Upper lobe of left lung (tissue), 4 donors: ENCODE results near the gene TCF7L2.

Experiments
- EP300 ChIP-seq, 4 donors: sonication (generic); formaldehyde crosslinking; IDR thresholded peaks; one replicate each; pipeline ENCODE4 v1.5.1; 2017; ENCODE audit warnings: antibody characterized with exemption in 4 of 4, control low read depth in 2 of 4
- TF ChIP-seq, protein P1 (sequence below), 6 experiments: fragments of 450-650 bp in 4 of 6; fragments of 200-600 bp in 2 of 6; sonication (generic) in 2 of 6; IDR thresholded peaks; one replicate each; pipeline ENCODE4 v1.5.1; 2016 to 2019; ENCODE audit warnings: antibody characterized with exemption in 6 of 6

DNA sequence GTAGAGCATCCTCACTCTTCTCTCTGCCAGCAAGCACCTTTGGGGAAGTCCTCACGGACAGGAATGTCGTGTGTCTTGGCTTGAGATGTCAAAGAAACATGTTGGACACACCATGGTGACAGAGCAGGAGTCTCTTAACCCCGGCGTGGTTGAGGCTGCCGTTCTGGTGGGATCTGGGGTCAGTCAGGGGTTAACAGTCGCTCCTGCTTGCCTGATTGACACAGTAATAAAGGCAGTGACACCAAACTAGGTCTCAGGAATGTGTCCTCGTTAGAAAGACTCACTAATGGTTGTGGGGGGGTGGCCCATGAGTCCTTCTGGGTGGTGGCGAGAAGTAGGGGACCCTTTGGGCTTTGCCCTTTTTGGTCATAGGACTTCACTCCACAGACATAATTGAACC, 69.0 kb downstream of the TCF7L2 start:
- no peak for TF ChIP-seq EP300 (IDR thresholded peaks at IDR 0.05)
- TF ChIP-seq, protein P1, sequence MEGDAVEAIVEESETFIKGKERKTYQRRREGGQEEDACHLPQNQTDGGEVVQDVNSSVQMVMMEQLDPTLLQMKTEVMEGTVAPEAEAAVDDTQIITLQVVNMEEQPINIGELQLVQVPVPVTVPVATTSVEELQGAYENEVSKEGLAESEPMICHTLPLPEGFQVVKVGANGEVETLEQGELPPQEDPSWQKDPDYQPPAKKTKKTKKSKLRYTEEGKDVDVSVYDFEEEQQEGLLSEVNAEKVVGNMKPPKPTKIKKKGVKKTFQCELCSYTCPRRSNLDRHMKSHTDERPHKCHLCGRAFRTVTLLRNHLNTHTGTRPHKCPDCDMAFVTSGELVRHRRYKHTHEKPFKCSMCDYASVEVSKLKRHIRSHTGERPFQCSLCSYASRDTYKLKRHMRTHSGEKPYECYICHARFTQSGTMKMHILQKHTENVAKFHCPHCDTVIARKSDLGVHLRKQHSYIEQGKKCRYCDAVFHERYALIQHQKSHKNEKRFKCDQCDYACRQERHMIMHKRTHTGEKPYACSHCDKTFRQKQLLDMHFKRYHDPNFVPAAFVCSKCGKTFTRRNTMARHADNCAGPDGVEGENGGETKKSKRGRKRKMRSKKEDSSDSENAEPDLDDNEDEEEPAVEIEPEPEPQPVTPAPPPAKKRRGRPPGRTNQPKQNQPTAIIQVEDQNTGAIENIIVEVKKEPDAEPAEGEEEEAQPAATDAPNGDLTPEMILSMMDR (IDR thresholded peaks at IDR 0.05): no peak
